Endothelial cell of umbilical vein (primary cell): ENCODE data around the gene SSUH2. TPM values are rescaled to one million over a fixed set of nuclear protein-coding genes. Genes with fewer than 3 reads are reported as not detected.

Experiments used
- BruUV-seq: library from RNA; stranded (reverse); fragments of 400-500 nt; replicated peaks from 2 replicates; lab custom pipeline; 2021; lab: Mats Ljungman, UMichigan
- CTCF ChIA-PET: fragments of 300-600, 350-600 bp; sonication (Branson Sonifier 250); formaldehyde crosslinking; loops from one replicate; lab custom pipeline; 2021; ENCODE audit warnings: antibody characterized with exemption, inconsistent platforms; lab: Charles Lee
- POLR2A ChIA-PET: fragments of 300-600, 350-600 bp; sonication (Branson Sonifier 250); formaldehyde crosslinking; loops from one replicate; lab custom pipeline; 2021; ENCODE audit warnings: antibody characterized with exemption, inconsistent platforms; lab: Charles Lee
- DNase-seq: peaks from one replicate; pipeline ENCODE4 v3.0.0-alpha.2; 2011; ENCODE audit warnings: low read depth, low spot score
- FAIRE-seq: peaks from 2 replicates; lab custom pipeline; 2011; peaks lifted over from hg19 to GRCh38; lab: Jason Lieb, UNC
- H2AFZ ChIP-seq: 2 replicates; pipeline ENCODE4 v1.6.0; 2012; ENCODE audit warnings: low read depth, low read length, control low read depth, inconsistent platforms
- H3K27ac ChIP-seq: 2 replicates; pipeline ENCODE4 v1.5.1; 2011; ENCODE audit warnings: low read depth, mild to moderate bottlenecking, control low read depth, low read length, moderate library complexity; ENCODE audit not compliant: insufficient read depth
- H3K27me3 ChIP-seq, 2 experiments: 2 replicates each; pipeline versions ENCODE4 v1.6.0 to v1.6.1; 2011; ENCODE audit warnings: low read length in 2 of 2, mixed read lengths in 1 of 2; ENCODE audit not compliant: control insufficient read depth in 2 of 2, insufficient read depth in 2 of 2
- H3K36me3 ChIP-seq, 2 experiments: 2 replicates in 1 of 2; 3 replicates in 1 of 2; pipeline ENCODE4 v1.5.1; 2011; ENCODE audit warnings: low read length in 2 of 2, mild to moderate bottlenecking in 1 of 2, moderate library complexity in 1 of 2; ENCODE audit not compliant: control insufficient read depth in 2 of 2, insufficient read depth in 2 of 2; ENCODE audit errors: extremely low read depth in 1 of 2
- H3K4me1 ChIP-seq: 3 replicates; pipeline ENCODE4 v1.5.1; 2011; ENCODE audit warnings: mild to moderate bottlenecking, low read length; ENCODE audit not compliant: control insufficient read depth, insufficient read depth; ENCODE audit errors: extremely low read depth
- H3K4me2 ChIP-seq: 2 replicates; pipeline ENCODE4 v1.6.1; 2011; ENCODE audit warnings: low read length, control low read depth, mixed read lengths; ENCODE audit not compliant: insufficient read depth
- H3K4me3 ChIP-seq, 3 experiments: fragments of 200-600 bp in 1 of 3; sonication (generic), shearing (Covaris generic) in 1 of 3; replicated peaks in 1 of 3; 2 replicates each; pipeline ENCODE4 v1.5.1; 2011 to 2016; ENCODE audit warnings: control low read depth in 3 of 3, low read length in 3 of 3, mild to moderate bottlenecking in 2 of 3, inconsistent platforms in 1 of 3, low read depth in 1 of 3, moderate library complexity in 1 of 3; ENCODE audit not compliant: insufficient read depth in 1 of 3
- H3K79me2 ChIP-seq: 2 replicates; pipeline ENCODE4 v1.6.0; 2012; ENCODE audit warnings: low read length, inconsistent platforms; ENCODE audit not compliant: control insufficient read depth, insufficient read depth
- H3K9ac ChIP-seq: replicated peaks from 2 replicates; pipeline ENCODE3; 2011; ENCODE audit warnings: low read length, control low read depth; ENCODE audit not compliant: insufficient read depth; ENCODE audit errors: extremely low read depth
- H3K9me1 ChIP-seq: replicated peaks from 3 replicates; pipeline ENCODE4 v1.6.0; 2011; ENCODE audit warnings: mild to moderate bottlenecking, low read length; ENCODE audit not compliant: control insufficient read depth, insufficient read depth; ENCODE audit errors: extremely low read depth
- H3K9me3 ChIP-seq: replicated peaks from 2 replicates; pipeline ENCODE4 v1.5.1; 2012; ENCODE audit warnings: low read length, inconsistent platforms; ENCODE audit not compliant: control insufficient read depth, insufficient read depth
- H4K20me1 ChIP-seq: replicated peaks from 2 replicates; pipeline ENCODE3; 2011; ENCODE audit warnings: mild to moderate bottlenecking, low read length; ENCODE audit not compliant: control insufficient read depth, insufficient read depth; ENCODE audit errors: extremely low read depth
- CTCF ChIP-seq, 2 donors: IDR thresholded peaks; 1 replicate in 1 of 2; 2 replicates in 1 of 2; pipeline ENCODE4 v1.5.1; 2011; ENCODE audit warnings: low read length in 2 of 2, mild to moderate bottlenecking in 2 of 2, moderate library complexity in 2 of 2, control low read depth in 1 of 2, inconsistent platforms in 1 of 2, low read depth in 1 of 2; ENCODE audit not compliant: insufficient read depth in 1 of 2; ENCODE audit errors: extremely low read depth in 1 of 2
- EZH2 ChIP-seq: IDR thresholded peaks from 2 replicates; pipeline ENCODE4 v1.6.1; 2012; ENCODE audit warnings: borderline replicate concordance, low read depth, mild to moderate bottlenecking, moderate library complexity, low read length, inconsistent platforms; ENCODE audit not compliant: severe bottlenecking
- FOS ChIP-seq: IDR thresholded peaks from 2 replicates; pipeline ENCODE4 v1.6.1; 2011; ENCODE audit warnings: mild to moderate bottlenecking, low read length, moderate library complexity, borderline replicate concordance; ENCODE audit not compliant: insufficient read depth
- JUN ChIP-seq: IDR thresholded peaks from 2 replicates; pipeline ENCODE4 v1.6.1; 2011; ENCODE audit warnings: borderline replicate concordance, low read depth; ENCODE audit not compliant: insufficient read length, insufficient read depth
- MYC ChIP-seq: IDR thresholded peaks from one replicate; pipeline ENCODE4 v1.6.1; 2011; ENCODE audit warnings: mild to moderate bottlenecking, low read depth, low read length
- POLR2A ChIP-seq: IDR thresholded peaks from 2 replicates; pipeline ENCODE4 v1.6.1; 2012; ENCODE audit warnings: low read depth, mild to moderate bottlenecking, control low read depth, low read length
- POLR2AphosphoS5 ChIP-seq: IDR thresholded peaks from 2 replicates; pipeline ENCODE4 v1.6.1; 2012; ENCODE audit warnings: low read depth, mild to moderate bottlenecking, control low read depth, low read length, moderate library complexity; ENCODE audit not compliant: insufficient read depth
- dilution Hi-C: fragments of 300-500 bp; cut with MboI; formaldehyde crosslinking; loops from one replicate; pipeline ENCODE4 v1.15.0; 2019; ENCODE audit warnings: low sequenced_read_pairs; ENCODE audit not compliant: extremely low pct_ligation_motif_present
- intact Hi-C: fragments of 100-400 bp; cut with micrococcal nuclease; formaldehyde crosslinking; loops from one replicate; pipeline ENCODE4 v1.10.0; 2022
- polyA plus RNA-seq, 4 experiments: library from polyadenylated mRNA; depleted of rRNA in 3 of 4; stranded (reverse) in 3 of 4; unstranded in 1 of 4; fragments of >200 nt; gene quantifications; 2 replicates each; pipeline versions ENCODE4 v1.2.1 to v1.2.3, GENCODE V29; 2011 to 2012; ENCODE audit warnings: missing spikeins in 1 of 4
- total RNA-seq: library from RNA; stranded (reverse); gene quantifications from 2 replicates; pipeline ENCODE4 v1.2.3, GENCODE V29; 2021

Gene SSUH2
- total and polyA plus RNA-seq, 2 donors (not counting 3 experiments of a cell fraction or from before 2014, with no cell fraction given): 0.44 TPM; not detected in 1

- H2AFZ ChIP-seq: no peak overlapping the region
- intact Hi-C loops (no loop called here), dilution Hi-C loops (no loop called here)
- TF ChIP-seq MYC (no peak), FOS (no peak)
- no TSS peak for BruUV-seq
- DNase-seq (no peak), FAIRE-seq (no peak)
- no peaks in the 10 kb centered on the region for H3K9me3 ChIP-seq
- CTCF ChIA-PET: no interaction called here
- H4K20me1 ChIP-seq: no peaks in the 10 kb centered on the region
- H3K27me3 ChIP-seq: peaks cover 5 to 6% of the 10 kb centered on the region in 2 experiments
- no peak overlapping the region for H3K4me2 ChIP-seq
- no peak overlapping the region for H3K9ac ChIP-seq
- H3K9me1 ChIP-seq: no peaks in the 10 kb centered on the region
- POLR2A ChIA-PET: no interaction called here
- no peaks in the 10 kb centered on the region for H3K4me1 ChIP-seq
- H3K36me3 ChIP-seq: no peaks in the 10 kb centered on the region
- H3K79me2 ChIP-seq: no peaks in the 10 kb centered on the region
- H3K4me3 ChIP-seq: no peak overlapping the region
- H3K27ac ChIP-seq: no peak overlapping the region
Measured at GRCh38 chr3:8649757-8650156, 5.2 kb upstream of the SSUH2 start.

- FAIRE-seq: no peak
- CTCF ChIA-PET: interaction anchor here (1.4 kb wide), 1 partner anchor 14 kb away, joined by 4 read pairs; no protein-coding TSS in a partner anchor
Measured at GRCh38 chr3:8648909-8649741, 4.5 kb upstream of the SSUH2 start.

More at GRCh38 chr3:8648909-8649741, 4.5 kb upstream of the SSUH2 start:
- no peak overlapping the region for H3K27ac ChIP-seq
- no peaks in the 10 kb centered on the region for H3K79me2 ChIP-seq
- POLR2A ChIA-PET: no interaction called here
- H3K4me3 ChIP-seq: no peak overlapping the region
- intact Hi-C loops: no loop called here
- no peak overlapping the region for H3K9ac ChIP-seq
- no peaks in the 10 kb centered on the region for H3K9me3 ChIP-seq
- no peak overlapping the region for H2AFZ ChIP-seq
- no peak for TF ChIP-seq CTCF (IDR thresholded peaks at IDR 0.05; ENCODE audit: extremely low read depth in 1 of 2, insufficient read depth in 1 of 2, low read depth in 1 of 2, low read length in 2 of 2)
- no peak for TF ChIP-seq POLR2AphosphoS5
- no peak for TF ChIP-seq JUN
- no peak for TF ChIP-seq EZH2
- no peak for TF ChIP-seq POLR2A
- no peaks in the 10 kb centered on the region for H3K36me3 ChIP-seq
- no TSS peak for BruUV-seq
- dilution Hi-C loops: no loop called here
- no peaks in the 10 kb centered on the region for H3K4me1 ChIP-seq
- no peak overlapping the region for H3K4me2 ChIP-seq
- H3K9me1 ChIP-seq: no peaks in the 10 kb centered on the region
- H4K20me1 ChIP-seq: no peaks in the 10 kb centered on the region
- peaks cover 5 to 6% of the 10 kb centered on the region in 2 experiments for H3K27me3 ChIP-seq
- no peak for DNase-seq
